Kidney epithelial cell (primary cell): ENCODE measurements around the gene DNAJC5G. TPM values are rescaled to one million over a fixed set of nuclear protein-coding genes. Genes with fewer than 3 reads are reported as not detected.

Source experiments
- DNase-seq: peaks from one replicate; pipeline ENCODE4 v3.0.0-alpha.2; 2010; ENCODE audit warnings: low read depth
- H3K27me3 ChIP-seq: 2 replicates; pipeline ENCODE4 v1.6.0; 2011; ENCODE audit warnings: low read length; ENCODE audit not compliant: control insufficient read depth, insufficient read depth
- H3K36me3 ChIP-seq: 2 replicates; pipeline ENCODE4 v1.5.1; 2011; ENCODE audit warnings: low read length; ENCODE audit not compliant: control insufficient read depth, insufficient read depth
- H3K4me3 ChIP-seq: 2 replicates; pipeline ENCODE4 v1.5.1; 2011; ENCODE audit warnings: low read depth, mild to moderate bottlenecking, control low read depth, low read length
- CTCF ChIP-seq: IDR thresholded peaks from 2 replicates; pipeline ENCODE4 v1.5.1; 2011; ENCODE audit warnings: mild to moderate bottlenecking, moderate library complexity, low read length, control low read depth, inconsistent platforms; ENCODE audit not compliant: insufficient read depth, poor library complexity, severe bottlenecking
- total RNA-seq: library from RNA; depleted of rRNA; stranded (reverse); fragments of >200 nt; gene quantifications from 2 replicates; pipeline ENCODE4 v1.2.3, GENCODE V29; 2015

DNAJC5G gene
- total RNA-seq, 1 donor from 2014 or later, result not detected

GRCh38 chr2:27281442-27281841 is 6.2 kb downstream of the DNAJC5G start:
- Histone ChIP-seq H3K27me3 (peaks cover 17% of the 10 kb centered on the region), H3K36me3 (no peaks in the 10 kb centered on the region), H3K4me3 (no peak overlapping the region)
- no peak for TF ChIP-seq CTCF
- DNase-seq, result no peak

- no peaks in the 10 kb centered on the region for H3K36me3 ChIP-seq
- TF ChIP-seq CTCF, result no peak
- H3K27me3 ChIP-seq, result peaks cover 17% of the 10 kb centered on the region
- no peak for DNase-seq
- H3K4me3 ChIP-seq, result no peak within 1 kb of the TSS
Measured at GRCh38 chr2:27281855-27282559, 6.8 kb downstream of the DNAJC5G start, which contains the start of gene TRIM54. Gene TRIM54 (plus strand): TSS chr2:27282429. CDS start chr2:27282732, 303 bp downstream.

GRCh38 chr2:27282892-27283291 is 7.7 kb downstream of the DNAJC5G start:
- peaks cover 13% of the 10 kb centered on the region for H3K27me3 ChIP-seq
- H3K36me3 ChIP-seq, result no peaks in the 10 kb centered on the region
- no peak for DNase-seq
- no peak for TF ChIP-seq CTCF
- H3K4me3 ChIP-seq, result no peak overlapping the region

GRCh38 chr2:27284996-27285395 is 9.8 kb downstream of the DNAJC5G start:
- DNase-seq, result no peak
- no peaks in the 10 kb centered on the region for H3K36me3 ChIP-seq
- H3K27me3 ChIP-seq, result peaks cover 11% of the 10 kb centered on the region
- no peak for TF ChIP-seq CTCF
- H3K4me3 ChIP-seq, result no peak overlapping the region

GRCh38 chr2:27285481-27285880 is 10.2 kb downstream of the DNAJC5G start:
- no peak for DNase-seq
- Histone ChIP-seq H3K27me3 (peaks cover 11% of the 10 kb centered on the region), H3K36me3 (no peaks in the 10 kb centered on the region), H3K4me3 (no peak overlapping the region)
- TF ChIP-seq CTCF, result no peak

GRCh38 chr2:27288610-27289009 is 13.4 kb downstream of the DNAJC5G start:
- DNase-seq, result no peak
- Histone ChIP-seq H3K36me3 (no peaks in the 10 kb centered on the region), H3K4me3 (no peak overlapping the region), H3K27me3 (peaks cover 6% of the 10 kb centered on the region)
- no peak for TF ChIP-seq CTCF
